ENCODE data around the gene PIH1D2.

DNA sequence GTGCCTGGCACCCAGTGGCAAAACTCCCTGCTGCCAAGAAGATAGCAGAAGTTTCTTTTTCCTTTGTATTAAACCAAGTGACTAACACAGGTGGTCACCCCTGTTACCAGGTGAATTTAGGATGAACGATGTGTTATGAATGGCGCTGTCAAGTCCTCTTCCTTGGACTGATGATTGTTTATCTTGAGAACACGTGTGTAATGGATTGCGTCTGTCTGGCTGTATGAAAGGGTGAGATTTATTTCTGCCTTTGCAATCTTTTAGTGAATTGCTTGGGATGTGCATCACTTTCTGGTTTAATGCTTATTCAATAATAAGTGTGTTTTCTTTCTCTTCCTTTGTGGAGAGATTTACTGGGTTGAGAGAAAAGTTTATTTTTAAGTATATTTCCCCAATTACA, 49.3 kb upstream of the PIH1D2 start:
- TF ChIP-seq, protein P1, sequence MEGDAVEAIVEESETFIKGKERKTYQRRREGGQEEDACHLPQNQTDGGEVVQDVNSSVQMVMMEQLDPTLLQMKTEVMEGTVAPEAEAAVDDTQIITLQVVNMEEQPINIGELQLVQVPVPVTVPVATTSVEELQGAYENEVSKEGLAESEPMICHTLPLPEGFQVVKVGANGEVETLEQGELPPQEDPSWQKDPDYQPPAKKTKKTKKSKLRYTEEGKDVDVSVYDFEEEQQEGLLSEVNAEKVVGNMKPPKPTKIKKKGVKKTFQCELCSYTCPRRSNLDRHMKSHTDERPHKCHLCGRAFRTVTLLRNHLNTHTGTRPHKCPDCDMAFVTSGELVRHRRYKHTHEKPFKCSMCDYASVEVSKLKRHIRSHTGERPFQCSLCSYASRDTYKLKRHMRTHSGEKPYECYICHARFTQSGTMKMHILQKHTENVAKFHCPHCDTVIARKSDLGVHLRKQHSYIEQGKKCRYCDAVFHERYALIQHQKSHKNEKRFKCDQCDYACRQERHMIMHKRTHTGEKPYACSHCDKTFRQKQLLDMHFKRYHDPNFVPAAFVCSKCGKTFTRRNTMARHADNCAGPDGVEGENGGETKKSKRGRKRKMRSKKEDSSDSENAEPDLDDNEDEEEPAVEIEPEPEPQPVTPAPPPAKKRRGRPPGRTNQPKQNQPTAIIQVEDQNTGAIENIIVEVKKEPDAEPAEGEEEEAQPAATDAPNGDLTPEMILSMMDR (IDR thresholded peaks at IDR 0.05), result no peak
- no peak for TF ChIP-seq POLR2A (IDR thresholded peaks at IDR 0.05)
